ENCODE measurements around the gene GOSR2.

Gene GOSR2

DNA sequence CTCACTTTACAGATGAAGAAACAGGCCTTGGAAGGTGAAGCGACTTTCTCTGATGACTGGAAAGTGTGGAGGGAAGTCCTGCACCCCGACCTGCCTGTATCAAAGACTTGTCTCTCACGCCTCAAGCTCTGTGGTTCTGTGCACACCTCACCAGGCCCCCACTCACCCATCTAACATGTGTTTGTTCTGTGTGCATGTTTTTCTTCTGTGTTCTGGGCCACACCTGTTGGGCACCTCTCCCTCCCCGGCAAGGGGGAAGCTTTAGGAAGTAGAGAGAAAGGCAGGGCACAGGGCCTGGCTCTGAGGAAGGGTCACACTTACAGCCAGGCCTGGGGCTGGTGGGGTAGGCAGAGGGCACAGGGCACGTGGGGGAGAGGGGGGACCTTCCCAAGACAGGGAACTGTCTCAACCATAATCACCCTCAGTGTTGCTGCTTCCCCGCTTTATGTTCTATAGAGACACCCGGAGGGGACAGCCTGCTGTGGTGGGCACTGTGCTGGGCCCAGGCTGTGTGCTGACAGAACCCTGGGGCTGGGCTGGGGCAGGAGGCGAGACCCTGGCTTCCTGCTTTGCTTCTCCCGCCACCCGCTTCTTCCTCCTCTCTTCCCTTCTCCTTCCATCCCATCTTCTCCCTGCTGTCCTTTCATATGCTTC is 48.8 kb downstream of the GOSR2 start:
- Histone ChIP-seq H3K27ac (ENCODE audit: low read depth, low read length) (no peak overlapping the region), H3K36me3 (ENCODE audit: insufficient read depth, low read length) (peaks cover 10% of the 10 kb centered on the region), H3K9me3 (ENCODE audit: low read length) (no peaks in the 10 kb centered on the region), H3K9ac (ENCODE audit: low read length) (no peak overlapping the region), H3K27me3 (ENCODE audit: control insufficient read depth in 1 of 2, insufficient read depth in 2 of 2, low read length in 2 of 2) (peaks cover 3 to 4% of the 10 kb centered on the region in 2 donors), H3K4me3 (ENCODE audit: low read depth in 1 of 2, low read length in 2 of 2) (no peak overlapping the region), H3K4me1 (ENCODE audit: insufficient read depth, low read length) (no peaks in the 10 kb centered on the region)

- Histone ChIP-seq H3K9ac (ENCODE audit: low read length) (no peak overlapping the region), H3K4me3 (ENCODE audit: low read depth in 1 of 2, low read length in 2 of 2) (no peak overlapping the region), H3K27me3 (ENCODE audit: control insufficient read depth in 1 of 2, insufficient read depth in 2 of 2, low read length in 2 of 2) (peaks cover 9 to 10% of the 10 kb centered on the region in 2 donors), H3K36me3 (ENCODE audit: insufficient read depth, low read length) (peaks cover 10% of the 10 kb centered on the region), H3K9me3 (ENCODE audit: low read length) (no peaks in the 10 kb centered on the region), H3K27ac (ENCODE audit: low read depth, low read length) (no peak overlapping the region), H3K4me1 (ENCODE audit: insufficient read depth, low read length) (no peaks in the 10 kb centered on the region)
Observed at GRCh38 chr17:46972346-46972745, 49.4 kb downstream of the GOSR2 start.

DNA sequence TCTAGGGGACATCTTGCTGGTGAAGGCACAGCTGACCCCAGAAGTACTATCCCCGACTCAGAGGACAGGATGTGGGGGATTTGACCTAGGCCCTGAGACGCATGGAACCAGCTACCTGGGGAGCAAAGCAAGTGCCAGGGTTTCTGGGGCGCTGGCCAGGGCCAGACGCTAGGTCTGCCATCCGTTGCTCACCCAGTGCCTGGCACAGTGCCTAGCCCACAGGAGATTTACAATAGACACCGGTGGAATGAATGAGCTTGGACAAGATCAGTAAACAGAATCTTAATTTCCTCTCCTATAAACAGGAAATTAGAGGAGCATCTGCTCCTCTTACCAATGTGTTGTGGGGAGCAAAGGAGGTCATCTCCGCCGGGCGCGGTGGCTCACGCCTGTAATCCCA is 51.1 kb downstream of the GOSR2 start:
- H3K36me3 ChIP-seq (ENCODE audit: insufficient read depth, low read length), result no peaks in the 10 kb centered on the region
- H3K4me3 ChIP-seq (ENCODE audit: low read depth in 1 of 2, low read length in 2 of 2), result no peak overlapping the region
- H3K9me3 ChIP-seq (ENCODE audit: low read length), result no peaks in the 10 kb centered on the region
- peaks cover 7% of the 10 kb centered on the region for H3K4me1 ChIP-seq (ENCODE audit: insufficient read depth, low read length)
- no peak overlapping the region for H3K9ac ChIP-seq (ENCODE audit: low read length)
- H3K27me3 ChIP-seq (ENCODE audit: control insufficient read depth in 1 of 2, insufficient read depth in 2 of 2, low read length in 2 of 2), result peaks cover 23 to 27% of the 10 kb centered on the region in 2 donors
- no peak overlapping the region for H3K27ac ChIP-seq (ENCODE audit: low read depth, low read length)

DNA sequence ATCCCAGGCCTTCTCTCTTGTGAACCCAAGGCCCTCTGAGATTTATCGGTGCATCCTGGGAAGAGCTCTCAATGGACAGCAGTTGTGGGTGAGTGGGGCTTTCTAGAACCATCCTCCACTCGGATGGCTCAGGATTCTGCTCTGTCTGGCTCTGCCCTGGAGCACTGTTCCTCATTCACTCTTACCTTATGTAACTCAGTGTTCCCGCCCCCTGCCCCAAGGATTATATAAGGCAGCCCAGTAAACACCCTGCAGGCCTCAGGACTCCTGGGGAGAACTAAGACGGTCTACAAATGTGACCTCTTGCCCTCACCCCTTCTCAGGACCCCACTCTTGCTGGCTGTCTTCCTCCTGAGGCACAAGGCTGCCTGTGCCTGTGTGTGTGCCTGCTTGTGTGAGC is 52.3 kb downstream of the GOSR2 start:
- H3K9ac ChIP-seq (ENCODE audit: low read length), result no peak overlapping the region
- H3K36me3 ChIP-seq (ENCODE audit: insufficient read depth, low read length), result no peaks in the 10 kb centered on the region
- H3K4me1 ChIP-seq (ENCODE audit: insufficient read depth, low read length), result peaks cover 7% of the 10 kb centered on the region
- H3K4me3 ChIP-seq (ENCODE audit: low read depth in 1 of 2, low read length in 2 of 2), result no peak overlapping the region
- H3K27ac ChIP-seq (ENCODE audit: low read depth, low read length), result no peak overlapping the region
- no peaks in the 10 kb centered on the region for H3K9me3 ChIP-seq (ENCODE audit: low read length)
- H3K27me3 ChIP-seq (ENCODE audit: control insufficient read depth in 1 of 2, insufficient read depth in 2 of 2, low read length in 2 of 2), result peaks cover 23 to 32% of the 10 kb centered on the region in 2 donors

GRCh38 chr17:46976626-46977270 is 53.8 kb downstream of the GOSR2 start:
- H3K27ac ChIP-seq (ENCODE audit: low read depth, low read length), result no peak overlapping the region
- H3K4me3 ChIP-seq (ENCODE audit: low read depth in 1 of 2, low read length in 2 of 2), result no peak overlapping the region
- peaks cover 23 to 32% of the 10 kb centered on the region in 2 donors for H3K27me3 ChIP-seq (ENCODE audit: control insufficient read depth in 1 of 2, insufficient read depth in 2 of 2, low read length in 2 of 2)
- H3K9me3 ChIP-seq (ENCODE audit: low read length), result no peaks in the 10 kb centered on the region
- H3K4me1 ChIP-seq (ENCODE audit: insufficient read depth, low read length), result peaks cover 7% of the 10 kb centered on the region
- no peak overlapping the region for H3K9ac ChIP-seq (ENCODE audit: low read length)
- H3K36me3 ChIP-seq (ENCODE audit: insufficient read depth, low read length), result no peaks in the 10 kb centered on the region

GRCh38 chr17:46977348-46977747 is 54.4 kb downstream of the GOSR2 start:
- Histone ChIP-seq H3K9ac (ENCODE audit: low read length) (no peak overlapping the region), H3K27me3 (ENCODE audit: control insufficient read depth in 1 of 2, insufficient read depth in 2 of 2, low read length in 2 of 2) (peaks cover 23 to 37% of the 10 kb centered on the region in 2 donors), H3K4me1 (ENCODE audit: insufficient read depth, low read length) (peaks cover 7% of the 10 kb centered on the region), H3K4me3 (ENCODE audit: low read depth in 1 of 2, low read length in 2 of 2) (no peak overlapping the region), H3K27ac (ENCODE audit: low read depth, low read length) (no peak overlapping the region), H3K9me3 (ENCODE audit: low read length) (no peaks in the 10 kb centered on the region), H3K36me3 (ENCODE audit: insufficient read depth, low read length) (no peaks in the 10 kb centered on the region)

- H3K27ac ChIP-seq (ENCODE audit: low read depth, low read length), result no peak overlapping the region
- H3K36me3 ChIP-seq (ENCODE audit: insufficient read depth, low read length), result no peaks in the 10 kb centered on the region
- peaks cover 23 to 37% of the 10 kb centered on the region in 2 donors for H3K27me3 ChIP-seq (ENCODE audit: control insufficient read depth in 1 of 2, insufficient read depth in 2 of 2, low read length in 2 of 2)
Observed at GRCh38 chr17:46977750-46978488, 55.0 kb downstream of the GOSR2 start.

DNA sequence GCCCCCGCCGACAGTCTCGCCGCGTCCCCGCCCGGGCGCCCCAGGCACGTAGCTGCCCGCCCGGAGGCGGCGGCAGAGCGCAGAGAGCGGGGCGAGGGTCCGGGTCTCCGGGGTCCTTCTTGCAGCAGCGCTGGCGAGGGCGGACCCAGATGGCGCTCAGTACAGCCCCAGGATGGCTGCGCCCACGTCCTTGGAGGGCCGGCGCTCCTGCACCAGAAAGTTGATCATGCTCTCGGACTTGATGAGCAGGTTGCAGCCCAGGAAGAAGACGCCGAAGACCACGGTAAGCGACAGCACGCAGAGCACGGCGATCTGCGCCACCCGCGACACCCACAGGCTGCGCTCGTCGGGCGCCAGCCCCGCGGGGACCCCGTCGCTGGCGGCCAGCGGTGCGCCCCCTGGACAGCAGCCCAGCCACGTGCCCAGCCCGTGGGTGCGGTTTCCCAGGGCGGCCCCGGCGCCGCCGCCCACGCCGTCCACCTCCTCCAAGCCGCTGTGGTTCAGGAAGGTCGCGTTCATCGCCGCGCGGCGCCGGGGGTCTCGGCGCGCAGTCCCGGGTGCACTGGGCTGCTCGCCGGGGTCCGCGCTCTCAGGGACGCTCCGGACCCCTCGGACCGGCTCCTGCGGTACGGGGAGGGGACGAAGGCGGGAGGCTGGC is 55.7 kb downstream of the GOSR2 start:
- H3K27me3 ChIP-seq (ENCODE audit: control insufficient read depth in 1 of 2, insufficient read depth in 2 of 2, low read length in 2 of 2), result peaks cover 23 to 37% of the 10 kb centered on the region in 2 donors
- H3K9ac ChIP-seq (ENCODE audit: low read length), result no peak overlapping the region
- peaks cover 7% of the 10 kb centered on the region for H3K4me1 ChIP-seq (ENCODE audit: insufficient read depth, low read length)
- no peaks in the 10 kb centered on the region for H3K9me3 ChIP-seq (ENCODE audit: low read length)
- no peaks in the 10 kb centered on the region for H3K36me3 ChIP-seq (ENCODE audit: insufficient read depth, low read length)
- peak overlapping the region; percentile 43 to 54 for H3K4me3 ChIP-seq (ENCODE audit: low read depth in 1 of 2, low read length in 2 of 2)
- H3K27ac ChIP-seq (ENCODE audit: low read depth, low read length), result no peak overlapping the region

More at GRCh38 chr17:46977750-46978488, 55.0 kb downstream of the GOSR2 start:
- no peaks in the 10 kb centered on the region for H3K9me3 ChIP-seq (ENCODE audit: low read length)
- peaks cover 7% of the 10 kb centered on the region for H3K4me1 ChIP-seq (ENCODE audit: insufficient read depth, low read length)
- H3K9ac ChIP-seq (ENCODE audit: low read length), result no peak overlapping the region
- H3K4me3 ChIP-seq (ENCODE audit: low read depth in 1 of 2, low read length in 2 of 2), result peak overlapping the region; percentile 43 to 54

DNA sequence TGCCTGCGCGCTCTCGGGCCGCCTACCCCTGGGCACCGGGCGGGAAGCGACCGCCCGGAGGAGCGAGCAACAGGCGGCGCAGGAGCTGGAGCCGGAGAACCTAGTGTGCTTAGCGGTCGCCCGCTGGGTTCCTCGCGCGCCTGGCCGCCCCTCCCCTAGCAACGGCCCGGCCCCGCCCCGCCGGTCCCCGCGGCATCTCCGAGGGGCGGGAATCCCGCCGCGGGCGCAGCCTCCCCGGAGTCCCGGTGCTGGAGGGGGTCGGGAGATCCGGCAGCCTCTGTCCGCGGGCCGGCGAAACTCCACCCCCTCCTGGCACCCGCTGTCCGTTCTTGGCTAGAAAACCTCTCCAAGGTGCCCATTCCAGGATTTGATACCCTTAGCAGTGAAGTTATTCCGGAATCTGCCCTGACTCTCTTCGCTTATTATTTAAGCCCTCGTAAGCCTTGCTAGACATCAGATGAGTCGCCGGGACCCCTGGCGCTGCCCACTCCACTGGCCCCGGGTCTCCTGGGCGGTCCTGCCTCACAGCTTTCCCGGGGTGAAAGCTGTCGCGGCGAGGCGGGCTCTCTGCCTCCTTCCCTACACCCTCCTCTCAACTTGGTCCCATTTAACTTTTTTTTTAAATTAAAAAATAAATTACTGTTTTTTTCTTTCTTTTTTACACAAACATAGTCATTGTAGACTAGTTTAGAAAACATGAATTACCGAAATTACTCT is 56.3 kb downstream of the GOSR2 start, which contains the start of gene RPRML:
RPRML (minus strand) TSS at position 107 of the 717 bp plus-strand sequence. CDS start 246 bp downstream, outside the sequence.
- Histone ChIP-seq H3K9ac (ENCODE audit: low read length) (no peak within 1 kb of the TSS), H3K36me3 (ENCODE audit: insufficient read depth, low read length) (no peaks in the 10 kb centered on the region), H3K27ac (ENCODE audit: low read depth, low read length) (no peak within 1 kb of the TSS), H3K27me3 (ENCODE audit: control insufficient read depth in 1 of 2, insufficient read depth in 2 of 2, low read length in 2 of 2) (peaks cover 23 to 37% of the 10 kb centered on the region in 2 donors), H3K4me1 (ENCODE audit: insufficient read depth, low read length) (peaks cover 7% of the 10 kb centered on the region), H3K9me3 (ENCODE audit: low read length) (no peaks in the 10 kb centered on the region), H3K4me3 (ENCODE audit: low read depth in 1 of 2, low read length in 2 of 2) (peak within 1 kb of the TSS; percentile 43 to 54)

- no peak overlapping the region for H3K27ac ChIP-seq (ENCODE audit: low read depth, low read length)
- H3K9ac ChIP-seq (ENCODE audit: low read length), result no peak overlapping the region
- H3K4me1 ChIP-seq (ENCODE audit: insufficient read depth, low read length), result peaks cover 7% of the 10 kb centered on the region
- no peaks in the 10 kb centered on the region for H3K9me3 ChIP-seq (ENCODE audit: low read length)
- peaks cover 12 to 25% of the 10 kb centered on the region in 2 donors for H3K27me3 ChIP-seq (ENCODE audit: control insufficient read depth in 1 of 2, insufficient read depth in 2 of 2, low read length in 2 of 2)
- H3K4me3 ChIP-seq (ENCODE audit: low read depth in 1 of 2, low read length in 2 of 2), result no peak overlapping the region
- H3K36me3 ChIP-seq (ENCODE audit: insufficient read depth, low read length), result no peaks in the 10 kb centered on the region
Observed at GRCh38 chr17:46982577-46982976, 59.6 kb downstream of the GOSR2 start.
